H7 (cell line): ENCODE results near the gene TRABD. TPM values are rescaled to one million over a fixed set of nuclear protein-coding genes. Genes with fewer than 3 reads are reported as not detected.

ENCODE experiments used
- DNase-seq: peaks from one replicate; pipeline ENCODE4 v3.0.0; 2012
- H3K27me3 ChIP-seq: 2 replicates; pipeline ENCODE4 v1.6.0; 2011; ENCODE audit warnings: mild to moderate bottlenecking, low read length; ENCODE audit not compliant: control insufficient read depth, insufficient read depth
- H3K36me3 ChIP-seq: replicated peaks from 2 replicates; pipeline ENCODE4 v1.5.1; 2011; ENCODE audit warnings: low read length; ENCODE audit not compliant: control insufficient read depth, insufficient read depth
- H3K4me3 ChIP-seq: 2 replicates; pipeline ENCODE4 v1.5.1; 2011; ENCODE audit warnings: low read depth, mild to moderate bottlenecking, control low read depth, low read length, moderate library complexity; ENCODE audit not compliant: insufficient read depth
- total RNA-seq: library from RNA; depleted of rRNA; stranded (reverse); fragments of >200 nt; shearing (Covaris generic); gene quantifications from 2 replicates; pipeline ENCODE4 v1.2.3, GENCODE V29; 2014

TRABD gene
- total RNA-seq, 1 experiment from 2014 or later, result 84.6 TPM

DNA sequence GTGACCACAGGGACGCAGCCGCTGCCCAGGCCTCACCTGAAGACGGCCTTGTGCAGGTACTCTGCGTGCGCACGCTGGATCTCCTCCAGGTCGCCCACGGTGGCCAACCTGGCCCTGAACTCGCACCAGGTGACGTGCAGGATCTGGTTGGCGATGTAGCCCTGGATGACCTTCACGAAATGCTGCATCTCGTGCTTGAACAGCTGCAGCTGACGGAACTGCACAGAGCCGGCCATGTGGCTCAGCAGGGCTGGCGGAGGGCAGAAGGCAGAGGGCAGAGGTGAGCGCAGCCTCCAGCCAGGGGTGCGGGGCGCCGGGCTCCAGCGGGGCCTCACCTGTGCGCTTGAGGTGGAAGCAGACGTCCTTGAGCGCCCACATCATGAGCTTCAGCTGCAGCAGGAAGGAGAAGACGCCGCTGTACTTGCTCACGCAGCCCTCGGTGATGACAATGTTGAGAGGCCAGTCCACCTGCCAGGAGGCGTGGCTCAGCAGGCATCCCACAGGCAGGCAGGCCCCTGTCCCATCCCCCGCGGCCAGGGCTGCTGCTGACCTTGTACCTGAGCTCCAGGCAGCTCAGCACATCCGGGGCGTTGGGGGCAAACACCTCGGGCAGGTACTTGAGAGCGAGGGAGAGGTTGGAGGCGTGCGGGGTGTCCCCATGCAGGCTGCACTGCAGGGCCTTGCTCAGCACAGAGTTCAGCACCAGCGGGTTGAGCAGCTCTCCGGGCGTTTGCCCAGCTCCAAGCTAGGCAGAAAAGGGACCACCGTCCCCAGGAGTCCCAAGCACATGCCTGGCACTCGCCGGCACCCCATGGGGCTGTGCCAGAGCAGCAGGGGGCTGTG is 32.7 kb downstream of the TRABD start:
- H3K36me3 ChIP-seq, result peaks cover 13% of the 10 kb centered on the region
- DNase-seq, result peak; percentile 76
- H3K4me3 ChIP-seq, result no peak overlapping the region
- H3K27me3 ChIP-seq, result no peaks in the 10 kb centered on the region

DNA sequence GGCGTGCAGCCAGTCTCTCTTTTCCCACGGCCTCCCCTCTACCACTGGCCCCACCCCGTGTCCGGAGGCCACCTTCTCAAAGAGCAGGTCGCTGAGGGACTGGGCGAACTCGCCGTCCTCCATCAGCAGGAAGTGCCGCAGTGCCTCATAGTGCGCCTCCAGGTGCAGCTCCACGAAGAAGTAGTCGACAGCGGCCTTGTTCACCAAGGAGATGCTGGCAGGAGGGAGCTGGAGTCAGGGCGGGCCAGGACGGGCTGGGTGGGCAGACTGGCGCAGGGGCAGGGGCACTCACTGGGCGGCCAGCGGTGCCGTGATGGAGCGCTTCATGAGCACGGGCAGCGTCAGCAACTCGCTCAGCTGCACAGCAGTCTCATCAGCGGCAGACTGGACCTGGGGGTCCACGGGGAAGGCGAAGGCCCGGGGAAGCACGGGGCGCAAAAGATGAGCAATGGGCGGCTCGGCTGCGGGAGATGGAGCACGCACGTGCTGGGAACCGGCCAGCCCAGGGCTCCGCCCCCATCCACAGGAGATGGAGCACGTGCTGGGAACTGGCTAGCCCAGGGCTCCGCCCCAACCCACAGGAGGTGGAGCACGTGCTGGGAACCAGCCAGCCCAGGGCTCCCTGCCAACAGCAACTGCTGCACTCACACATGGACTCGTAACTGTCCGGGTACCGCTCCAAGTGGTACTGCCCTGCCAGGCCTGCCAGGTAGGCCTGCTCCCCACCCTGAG is 33.4 kb downstream of the TRABD start:
- Histone ChIP-seq H3K27me3 (no peaks in the 10 kb centered on the region), H3K4me3 (no peak overlapping the region), H3K36me3 (peaks cover 13% of the 10 kb centered on the region)
- DNase-seq, result peak; percentile 96

DNA sequence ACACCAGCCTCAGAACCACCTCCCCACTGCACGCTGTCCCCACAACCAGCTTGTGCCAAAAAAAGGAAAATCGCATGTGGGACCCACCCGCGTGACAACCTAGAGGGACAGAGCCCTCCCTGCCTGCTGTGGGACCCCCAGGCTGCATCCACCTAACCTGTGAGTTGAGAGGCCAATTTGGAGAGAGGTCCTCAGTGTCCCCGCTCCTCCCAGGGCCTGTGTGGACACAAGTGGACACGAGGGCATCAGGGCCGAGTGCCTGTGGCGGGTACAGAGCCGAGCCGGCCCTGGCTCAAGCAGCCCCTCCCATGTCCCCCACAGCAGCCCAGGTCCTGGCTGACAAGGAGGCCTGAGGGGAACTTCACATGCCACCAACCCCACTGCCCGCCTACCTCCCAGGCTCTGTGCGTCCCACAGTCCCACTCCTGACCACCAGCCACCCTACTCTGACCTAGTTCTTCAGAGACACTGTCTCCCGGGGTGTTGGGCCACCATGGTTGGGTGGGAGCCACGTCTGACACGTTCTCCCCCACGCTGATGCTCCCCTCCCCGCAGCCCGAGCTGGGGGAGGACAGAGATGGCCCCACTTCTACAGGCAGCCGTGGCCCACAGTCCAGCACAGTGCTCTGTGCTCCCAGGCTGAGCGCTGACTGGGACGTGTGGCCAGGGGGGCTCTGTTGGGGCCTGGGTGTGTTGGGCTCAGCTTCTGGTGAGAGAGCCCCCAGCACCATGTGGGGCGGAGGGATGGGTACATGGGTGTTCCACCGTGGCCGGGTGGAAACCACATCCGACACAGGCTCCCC is 34.3 kb downstream of the TRABD start:
- H3K4me3 ChIP-seq, result no peak overlapping the region
- peaks cover 13% of the 10 kb centered on the region for H3K36me3 ChIP-seq
- no peaks in the 10 kb centered on the region for H3K27me3 ChIP-seq
- peak; percentile 59 for DNase-seq

DNA sequence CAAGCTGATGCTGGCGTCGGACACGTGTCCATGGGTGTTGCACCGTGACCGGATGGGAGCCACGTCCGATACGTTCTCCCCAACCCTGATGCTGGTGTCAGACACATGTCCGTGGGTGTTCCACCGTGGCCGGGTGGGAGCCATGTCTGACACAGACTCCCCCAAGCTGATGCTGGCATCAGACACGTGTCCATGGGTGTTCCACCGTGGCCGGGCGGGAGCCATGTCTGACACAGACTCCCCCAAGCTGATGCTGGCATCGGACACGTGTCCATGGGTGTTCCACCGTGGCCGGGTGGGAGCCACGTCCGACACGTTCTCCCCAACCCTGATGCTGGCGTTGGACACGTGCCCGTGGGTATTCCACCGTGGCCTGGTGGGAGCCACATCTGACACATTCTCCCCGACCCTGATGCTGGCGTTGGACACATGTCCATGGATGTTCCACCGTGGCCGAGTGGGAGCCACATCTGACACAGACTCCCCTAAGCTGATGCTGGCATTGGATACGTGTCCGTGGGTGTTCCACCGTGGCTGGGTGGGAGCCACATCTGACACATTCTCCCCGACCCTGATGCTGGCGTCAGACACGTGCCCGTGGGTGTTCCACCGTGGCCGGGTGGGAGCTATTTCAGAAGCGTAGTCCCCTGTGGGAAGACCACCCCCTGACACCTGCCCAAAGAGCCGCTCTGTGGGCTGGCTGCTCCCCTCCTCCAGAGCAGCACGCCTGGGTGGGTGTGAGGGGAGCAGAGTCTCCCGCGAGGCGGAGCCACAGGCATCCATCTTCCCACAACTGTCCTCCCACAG is 35.1 kb downstream of the TRABD start:
- H3K27me3 ChIP-seq, result no peaks in the 10 kb centered on the region
- H3K36me3 ChIP-seq, result peaks cover 14% of the 10 kb centered on the region
- H3K4me3 ChIP-seq, result no peak overlapping the region
- DNase-seq, result peak; percentile 56

DNA sequence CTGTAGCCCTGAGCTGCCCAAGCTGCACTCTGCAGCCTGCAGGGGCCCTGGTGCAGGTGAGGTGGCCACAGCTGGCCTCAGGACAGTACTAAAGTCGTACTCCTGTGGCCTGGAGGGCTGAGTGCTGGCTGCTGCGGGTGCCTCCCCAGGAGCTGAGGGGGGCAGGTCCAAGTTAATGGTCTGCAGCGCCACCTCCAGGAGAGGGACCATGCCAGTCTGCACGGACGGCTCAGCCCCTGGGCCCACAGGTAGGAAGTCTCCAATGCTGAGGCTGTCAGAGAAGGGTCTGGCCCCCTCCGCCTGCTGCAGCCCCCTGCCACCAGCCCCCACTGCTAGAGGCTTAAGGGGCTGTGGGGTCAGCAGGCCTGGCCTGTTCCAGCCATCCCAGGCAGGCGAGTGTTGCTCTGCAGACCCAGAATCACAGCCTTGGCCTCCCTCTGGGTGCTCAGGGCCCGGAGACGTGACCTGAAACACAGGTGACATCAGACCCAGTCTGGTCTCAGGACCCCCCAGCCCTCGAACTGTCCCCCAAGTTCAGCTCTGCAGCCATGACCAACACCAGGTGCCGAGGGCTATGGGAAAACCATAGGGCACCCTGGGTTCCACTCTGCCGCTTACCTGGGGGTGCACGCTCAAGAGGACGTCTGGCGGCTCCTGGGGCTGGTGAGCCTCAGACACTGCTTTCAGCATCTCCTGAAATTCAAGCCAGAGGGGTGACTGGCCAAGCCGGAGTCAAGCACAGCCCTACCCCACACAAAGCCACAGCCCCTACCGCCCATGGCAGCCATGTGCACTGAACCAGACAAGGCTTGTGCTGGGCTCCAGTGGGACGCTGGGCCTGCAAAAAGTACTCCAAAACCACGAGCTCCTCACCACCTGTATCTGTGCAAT is 35.9 kb downstream of the TRABD start:
- H3K36me3 ChIP-seq, result peaks cover 7% of the 10 kb centered on the region
- no peak overlapping the region for H3K4me3 ChIP-seq
- H3K27me3 ChIP-seq, result no peaks in the 10 kb centered on the region
- peak; percentile 82 for DNase-seq

DNA sequence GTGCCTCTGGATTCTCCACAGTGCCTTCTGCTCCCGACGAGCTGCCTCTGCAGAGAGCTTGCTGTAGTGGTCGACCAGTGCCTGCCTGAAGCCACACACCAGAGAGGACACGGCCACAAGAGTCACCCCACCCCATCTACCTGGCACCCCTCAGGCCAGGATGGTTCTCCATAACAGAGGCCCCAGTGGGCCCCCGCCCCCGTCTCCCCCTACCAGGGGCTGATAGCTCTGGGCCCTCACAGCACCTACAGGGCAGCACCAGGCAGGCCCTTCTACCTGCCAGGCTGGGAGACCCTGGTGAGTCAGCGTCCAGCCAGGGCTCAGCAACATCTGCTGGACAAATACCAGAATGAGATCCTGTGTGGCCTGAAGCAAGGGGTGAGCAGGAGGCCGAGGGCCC is 36.8 kb downstream of the TRABD start:
- no peaks in the 10 kb centered on the region for H3K27me3 ChIP-seq
- H3K36me3 ChIP-seq, result peaks cover 7% of the 10 kb centered on the region
- H3K4me3 ChIP-seq, result no peak overlapping the region
- DNase-seq, result no peak

DNA sequence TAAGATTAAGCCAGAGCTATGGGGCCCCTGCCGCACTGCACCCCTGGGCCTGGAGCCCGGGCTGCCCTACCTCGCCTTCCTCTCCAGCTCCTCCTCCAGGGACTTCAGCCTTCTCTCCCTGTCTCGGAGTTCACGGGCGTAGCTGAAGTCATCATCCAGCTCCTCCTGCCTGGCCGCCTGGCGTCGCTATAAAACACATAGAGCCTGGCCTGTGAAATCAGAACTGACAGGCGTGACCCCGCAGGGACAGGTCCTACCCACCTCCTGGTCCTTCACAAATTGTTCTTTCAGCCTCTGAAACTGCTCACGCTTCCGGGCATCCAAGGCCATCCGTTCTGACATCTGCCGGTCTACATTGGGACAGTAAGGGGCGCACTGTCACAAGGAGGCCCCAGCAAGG is 38.4 kb downstream of the TRABD start:
- no peak for DNase-seq
- Histone ChIP-seq H3K4me3 (no peak overlapping the region), H3K36me3 (peaks cover 1% of the 10 kb centered on the region), H3K27me3 (no peaks in the 10 kb centered on the region)

DNA sequence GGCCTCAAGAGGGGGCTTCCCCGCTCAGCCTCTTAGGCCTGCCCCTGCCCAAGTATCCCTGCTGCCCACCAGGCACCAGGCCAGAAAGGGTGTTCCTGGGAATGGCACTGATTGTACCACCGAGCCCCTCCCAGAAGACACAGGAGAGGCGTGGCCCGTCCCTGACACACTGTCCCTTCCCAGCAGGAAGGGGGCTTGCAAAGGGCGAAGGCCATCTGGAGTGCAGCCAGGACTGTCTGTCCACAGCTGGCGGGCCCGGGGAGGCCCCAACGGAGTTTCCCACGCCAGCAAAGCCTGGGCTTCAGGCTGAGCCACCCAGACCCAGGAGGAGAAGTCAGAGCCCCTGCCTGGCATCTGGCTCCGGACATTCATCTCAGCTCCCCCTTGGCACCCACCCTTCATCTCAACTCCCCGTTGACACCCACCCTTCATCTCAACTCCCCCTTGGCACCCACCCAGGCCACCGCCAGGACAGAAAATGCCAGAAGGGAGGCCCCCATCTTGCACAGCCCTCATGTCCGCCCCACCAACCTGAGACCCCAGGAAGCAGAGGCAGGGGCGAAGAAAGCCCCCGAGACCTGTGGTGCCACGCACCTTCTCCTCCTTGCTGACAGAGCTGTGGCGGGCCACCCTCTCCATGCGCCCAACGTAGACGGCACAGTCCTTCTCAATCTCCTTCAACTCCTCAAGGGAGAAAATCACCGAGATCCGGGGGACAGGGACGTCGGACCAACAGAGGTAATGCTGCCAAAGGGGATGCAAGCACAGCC is 39.7 kb downstream of the TRABD start:
- Histone ChIP-seq H3K36me3 (peaks cover 1% of the 10 kb centered on the region), H3K27me3 (no peaks in the 10 kb centered on the region), H3K4me3 (no peak overlapping the region)
- DNase-seq, result no peak

DNA sequence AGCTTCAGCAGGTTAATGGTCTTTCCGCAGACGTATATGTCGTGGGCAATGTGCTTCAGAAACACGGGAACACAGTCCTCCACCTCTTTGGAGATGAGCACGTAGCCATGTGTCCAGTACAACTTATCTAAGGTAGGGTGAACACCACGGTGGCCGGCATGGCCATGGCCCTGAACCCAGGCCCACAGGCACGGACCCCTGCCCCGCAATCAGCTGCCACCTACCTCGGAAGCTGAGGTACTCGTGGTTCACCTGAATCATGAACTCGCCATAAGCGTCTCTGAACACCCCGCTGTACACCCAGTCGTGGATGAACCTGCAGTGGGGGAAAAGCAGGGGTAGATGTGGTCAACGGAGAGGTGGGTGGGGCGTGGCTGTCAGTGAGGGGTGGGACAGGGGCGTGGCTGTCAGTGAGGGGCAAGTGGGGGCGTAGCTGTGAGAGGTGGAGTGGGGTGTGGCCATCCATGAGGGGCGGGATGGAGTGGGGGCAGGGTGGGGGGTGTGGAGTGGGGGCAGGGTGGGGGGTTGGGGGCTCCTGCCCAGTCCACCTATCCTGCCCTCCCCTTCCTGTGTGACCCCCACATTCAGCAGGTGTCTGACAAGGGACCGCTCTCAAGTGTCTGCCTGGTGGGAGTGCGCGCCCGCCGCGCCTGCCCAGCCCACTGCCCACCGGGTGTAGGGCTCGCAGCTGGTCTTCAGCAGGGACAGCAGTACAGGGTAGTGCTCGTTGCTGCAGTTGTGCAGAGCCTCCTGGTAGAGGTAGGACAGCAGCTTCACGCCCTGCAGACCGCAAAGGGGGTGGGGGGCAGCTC is 40.6 kb downstream of the TRABD start:
- no peak for DNase-seq
- H3K36me3 ChIP-seq, result peaks cover 1% of the 10 kb centered on the region

DNA sequence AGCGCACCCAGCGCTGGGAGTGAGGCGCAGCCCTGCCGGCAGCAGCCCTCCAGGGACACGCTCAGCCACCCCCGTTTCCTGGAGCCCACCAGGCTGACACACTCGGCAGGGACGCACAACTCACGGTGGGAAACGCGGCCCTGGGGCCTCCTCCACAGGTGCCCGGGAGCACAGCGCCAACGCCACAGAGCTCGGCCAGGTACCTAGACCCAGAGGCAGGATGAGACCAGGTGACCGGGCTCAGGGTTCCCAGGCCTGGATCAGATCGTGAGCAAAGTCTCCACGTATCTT is 41.1 kb downstream of the TRABD start:
- Histone ChIP-seq H3K4me3 (no peak overlapping the region), H3K36me3 (peaks cover 1% of the 10 kb centered on the region), H3K27me3 (no peaks in the 10 kb centered on the region)
- no peak for DNase-seq

More for the DNA sequence above, 40.6 kb downstream of the TRABD start:
- Histone ChIP-seq H3K27me3 (no peaks in the 10 kb centered on the region), H3K4me3 (no peak overlapping the region)

DNA sequence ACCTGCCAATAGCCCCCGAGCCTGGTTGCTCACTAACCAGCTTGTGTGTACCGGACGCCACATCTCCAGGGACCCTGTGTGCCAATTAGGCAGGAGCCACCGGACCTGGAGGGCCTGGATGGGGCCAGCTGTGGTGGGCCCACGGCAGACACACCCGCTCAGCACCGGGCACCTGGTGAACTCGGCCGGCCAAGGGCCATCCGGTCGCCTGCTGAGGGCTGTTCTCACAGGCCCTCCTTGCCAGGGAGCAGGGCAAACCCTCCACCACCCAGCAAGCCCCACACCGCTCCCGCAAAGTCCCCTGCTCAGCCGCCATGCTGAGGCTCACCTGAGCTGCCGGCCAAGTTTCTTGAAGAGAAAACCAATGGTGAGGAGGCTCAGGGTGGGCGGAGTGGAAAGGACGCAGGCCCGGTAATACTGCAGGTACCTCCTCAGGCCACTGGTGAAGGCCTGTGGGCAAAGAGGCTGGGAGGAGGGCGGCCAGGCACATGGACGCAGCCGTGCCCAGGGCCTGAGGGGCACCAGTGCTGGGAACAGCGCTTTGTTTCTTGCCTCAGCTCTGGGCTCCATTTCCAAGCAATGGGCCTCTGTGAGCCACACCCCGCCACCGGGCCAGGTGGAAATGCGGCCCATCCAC is 42.0 kb downstream of the TRABD start:
- no peaks in the 10 kb centered on the region for H3K27me3 ChIP-seq
- no peak for DNase-seq
- no peak overlapping the region for H3K4me3 ChIP-seq
- peaks cover 1% of the 10 kb centered on the region for H3K36me3 ChIP-seq

DNA sequence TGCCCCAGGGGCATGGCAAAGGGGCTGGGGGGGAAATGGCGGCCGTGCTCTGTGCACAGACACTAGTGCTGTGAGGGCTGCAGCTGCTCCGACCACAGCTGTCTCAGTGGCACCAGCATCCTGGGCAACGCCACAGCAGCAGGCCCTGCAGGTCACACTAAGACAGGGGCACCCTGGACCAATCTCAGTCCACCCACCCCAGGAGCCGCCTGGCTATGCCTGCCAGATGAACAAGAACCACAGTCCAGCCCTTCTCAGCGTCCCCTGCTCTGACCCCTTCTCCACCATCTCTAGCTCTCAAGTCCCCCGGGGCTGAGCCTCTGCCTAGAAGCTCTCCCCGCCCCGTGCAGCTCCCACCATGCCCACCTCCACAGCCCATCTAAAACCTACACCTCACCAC is 42.7 kb downstream of the TRABD start:
- Histone ChIP-seq H3K27me3 (no peaks in the 10 kb centered on the region), H3K4me3 (no peak overlapping the region), H3K36me3 (peaks cover 1% of the 10 kb centered on the region)
- no peak for DNase-seq
